Left renal cortex interstitium (tissue), 4 donors: ENCODE results near the gene MCM6. TPM values are rescaled to one million over a fixed set of nuclear protein-coding genes. Genes with fewer than 3 reads are reported as not detected.

Source experiments
- DNase-seq, 4 donors: peaks; one replicate each; pipeline ENCODE4 v3.0.0-alpha.2; 2013; ENCODE audit warnings: low read depth in 4 of 4, low spot score in 2 of 4, missing footprints in 1 of 4
- polyA plus RNA-seq, 4 donors: library from polyadenylated mRNA; unstranded; fragments of 120-200 nt; gene quantifications; one replicate each; pipeline ENCODE4 v1.2.1, GENCODE V29; 2013; ENCODE audit not compliant: insufficient read length in 4 of 4

Gene MCM6
- polyA plus RNA-seq, 4 donors = 58.9 to 66.8 (median 61.3) TPM

- DNase-seq = no peak
Measured at GRCh38 chr2:135792401-135793150, 83.7 kb downstream of the MCM6 start.

- DNase-seq = no peak
Measured at GRCh38 chr2:135791418-135792190, 84.6 kb downstream of the MCM6 start.

- DNase-seq = no peak
Measured at GRCh38 chr2:135790423-135790822, 85.8 kb downstream of the MCM6 start.

Other genes starting within 250 kb of the MCM6 start
- 100 to 1,000 TPM; 128 to 168 (median 152) TPM for gene UBXN4, start 134.6 kb downstream of the MCM6 start, polyA plus RNA-seq
- gene LCT, start 39.3 kb downstream of the MCM6 start, polyA plus RNA-seq = under 1 TPM in 2 of 4 donors, not detected in 2; 0.03 to 0.05 TPM
- 100 to 1,000 TPM; 124 to 145 (median 127) TPM for gene DARS1, start 109.2 kb upstream of the MCM6 start, polyA plus RNA-seq
- 10 to 100 TPM; 43.2 to 51.9 (median 47.0) TPM for gene CXCR4, start 241.7 kb upstream of the MCM6 start, polyA plus RNA-seq